A549 (cell line): ENCODE measurements around the gene CD276. TPM values are rescaled to one million over a fixed set of nuclear protein-coding genes. Genes with fewer than 3 reads are reported as not detected.

Experiments
- ATAC-seq, 2 experiments: fragments of 200-7000 bp in 1 of 2; fragments of >200 bp in 1 of 2; cut with Nextera tagmentation in 1 of 2; cut with Tn5 transposase in 1 of 2; 3 replicates each; pipeline versions ENCODE4 v1.8.0 to v1.9.1; 2018 to 2020; ENCODE audit warnings: mild to moderate bottlenecking in 1 of 2, moderate library complexity in 1 of 2
- CTCF ChIA-PET: fragments of 300-600 bp; sonication (Branson Sonifier 250); formaldehyde crosslinking; extraction: SDS; loops from one replicate; lab custom pipeline; 2021; ENCODE audit warnings: antibody characterized with exemption, inconsistent platforms; lab: Yijun Ruan, JAX
- POLR2A ChIA-PET: fragments of 350-600 bp; formaldehyde crosslinking; extraction: SDS; loops from one replicate; lab custom pipeline; 2021; ENCODE audit warnings: antibody characterized with exemption, inconsistent platforms; lab: Yijun Ruan, JAX
- DNase-seq, 2 experiments: peaks; one replicate each; pipeline versions ENCODE4 v3.0.0 to v3.0.0-alpha.2; 2011 to 2016; ENCODE audit warnings: low read depth in 1 of 2, low spot score in 1 of 2
- FAIRE-seq: peaks from 2 replicates; lab custom pipeline; 2011; peaks lifted over from hg19 to GRCh38; lab: Jason Lieb, UNC
- H3K27ac ChIP-seq, 2 experiments: fragments of >200 bp; sonication (Bioruptor Twin); formaldehyde crosslinking; 3 replicates each; pipeline ENCODE4 v1.5.1; 2016 to 2017
- H3K4me1 ChIP-seq: fragments of >200 bp; sonication (Bioruptor Twin); formaldehyde crosslinking; 3 replicates; pipeline ENCODE4 v1.6.1; 2016
- H3K4me2 ChIP-seq: fragments of >200 bp; sonication (Bioruptor Twin); formaldehyde crosslinking; 3 replicates; pipeline ENCODE4 v1.6.1; 2016
- H3K4me3 ChIP-seq: fragments of >200 bp; sonication (Bioruptor Twin); formaldehyde crosslinking; 3 replicates; pipeline ENCODE4 v1.5.1; 2016
- H3K9me3 ChIP-seq: fragments of >200 bp; sonication (Bioruptor Twin); formaldehyde crosslinking; 3 replicates; pipeline ENCODE4 v1.6.1; 2016
- CBX8 ChIP-seq: fragments of 200-600 bp; sonication (generic); IDR thresholded peaks from 2 replicates; pipeline ENCODE4 v1.6.1; 2016
- CEBPB ChIP-seq, 2 experiments: fragments of >200 bp in 1 of 2; sonication (Bioruptor Twin) in 1 of 2; formaldehyde crosslinking in 1 of 2; IDR thresholded peaks; 2 replicates each; pipeline ENCODE4 v1.6.1; 2012 to 2016
- CHD2 ChIP-seq: fragments of 150-350 bp; IDR thresholded peaks from 2 replicates; pipeline ENCODE4 v1.6.1; 2014; ENCODE audit warnings: low read length; ENCODE audit not compliant: partially characterized antibody
- CHD4 ChIP-seq: fragments of 200-600 bp; sonication (generic); IDR thresholded peaks from 2 replicates; pipeline ENCODE4 v1.6.1; 2016; ENCODE audit warnings: antibody characterized with exemption, mild to moderate bottlenecking, borderline replicate concordance
- EHMT2 ChIP-seq: fragments of 200-600 bp; sonication (generic); IDR thresholded peaks from 2 replicates; pipeline ENCODE4 v1.6.1; 2016; ENCODE audit warnings: antibody characterized with exemption, low read depth, mild to moderate bottlenecking, moderate library complexity
- FOSL2 ChIP-seq, 2 experiments: fragments of 450-650 bp in 1 of 2; fragments of >200 bp in 1 of 2; sonication (Bioruptor Twin) in 1 of 2; formaldehyde crosslinking; IDR thresholded peaks; 2 replicates each; pipeline versions ENCODE4 v1.5.0 to v1.6.1; 2016 to 2020; ENCODE audit warnings: mild to moderate bottlenecking in 1 of 2, moderate library complexity in 1 of 2
- MAZ ChIP-seq: fragments of 150-350 bp; IDR thresholded peaks from 2 replicates; pipeline ENCODE4 v1.6.1; 2014; ENCODE audit warnings: antibody characterized with exemption, low read depth, low read length, borderline replicate concordance
- NFE2L2 ChIP-seq: fragments of 150-350 bp; conservative IDR thresholded peaks from 2 replicates; pipeline ENCODE4 v1.6.1; 2014; ENCODE audit warnings: low read length
- PHF8 ChIP-seq: fragments of 200-600 bp; sonication (generic); IDR thresholded peaks from 2 replicates; pipeline ENCODE4 v1.6.1; 2016; ENCODE audit warnings: low read depth, mild to moderate bottlenecking, antibody characterized with exemption, moderate library complexity, borderline replicate concordance
- POLR2A ChIP-seq: IDR thresholded peaks from 2 replicates; pipeline ENCODE4 v1.6.1; 2012; ENCODE audit warnings: mild to moderate bottlenecking, low read length
- POLR2AphosphoS2 ChIP-seq: conservative IDR thresholded peaks from 2 replicates; pipeline ENCODE4 v1.6.1; 2012; ENCODE audit warnings: low read length, improper control_type of control experiment, inconsistent platforms
- RCOR1 ChIP-seq: fragments of 150-350 bp; IDR thresholded peaks from 2 replicates; pipeline ENCODE4 v1.6.1; 2014; ENCODE audit warnings: antibody characterized with exemption, low read length, low read depth
- RFX5 ChIP-seq: fragments of 450-650 bp; IDR thresholded peaks from 2 replicates; pipeline ENCODE4 v1.7.1; 2014; ENCODE audit warnings: antibody characterized with exemption, mild to moderate bottlenecking, moderate library complexity
- SMC3 ChIP-seq: fragments of >200 bp; sonication (Bioruptor Twin); formaldehyde crosslinking; IDR thresholded peaks from 3 replicates; pipeline ENCODE4 v1.6.1; 2018; ENCODE audit warnings: inconsistent platforms
- TFCP2L1 ChIP-seq: fragments of 250-450 bp; sonication (Bioruptor Pico); IDR thresholded peaks from 2 replicates; pipeline ENCODE4 v1.5.0; 2021; ENCODE audit warnings: mild to moderate bottlenecking
- TP53 ChIP-seq: fragments of 250-450 bp; sonication (Bioruptor Pico); IDR thresholded peaks from 2 replicates; pipeline ENCODE4 v1.5.0; 2021; ENCODE audit warnings: mild to moderate bottlenecking, moderate library complexity
- ZC3H11A ChIP-seq: fragments of 450-650 bp; IDR thresholded peaks from 2 replicates; pipeline ENCODE4 v1.6.1; 2014; ENCODE audit warnings: antibody characterized with exemption, mild to moderate bottlenecking
- ZNF302 ChIP-seq: fragments of 250-450 bp; sonication (Bioruptor Pico); IDR thresholded peaks from 2 replicates; pipeline ENCODE4 v1.9.0; 2021; ENCODE audit warnings: inconsistent platforms, mild to moderate bottlenecking, moderate library complexity
- WGBS: methylation state at CpG from one replicate; pipeline ENCODE4 v1.1.6; 2017; ENCODE audit errors: missing lambda C conversion rate; 5-methylcytosine and 5-hydroxymethylcytosine counted together
- polyA plus RNA-seq, 4 experiments: library from polyadenylated mRNA; depleted of rRNA in 3 of 4; stranded (reverse); fragments of >200 nt; fragmentation: RNase III in 1 of 4; extraction: RNeasy Plus Mini Kit Qiagen cat#74134 plus additional on column Dnase treatment in 1 of 4; gene quantifications; 2 replicates in 3 of 4; 3 replicates in 1 of 4; pipeline ENCODE4 v1.2.3, GENCODE V29; 2011 to 2017
- TF ChIP-seq, protein P1 (sequence below): fragments of >200 bp; sonication (Bioruptor Twin); formaldehyde crosslinking; IDR thresholded peaks from 3 replicates; pipeline ENCODE4 v1.6.1; 2016
- TF ChIP-seq, protein P2 (sequence below): IDR thresholded peaks from 2 replicates; pipeline ENCODE4 v1.6.1; 2012
- TF ChIP-seq, protein P3 (sequence below): IDR thresholded peaks from 2 replicates; pipeline ENCODE4 v1.6.1; 2012; ENCODE audit warnings: low read depth, borderline replicate concordance

Gene CD276
- polyA plus RNA-seq, 2 of the 4 experiments (the other 2 are of a cell fraction) = 24.8 to 31.0 TPM

DNA sequence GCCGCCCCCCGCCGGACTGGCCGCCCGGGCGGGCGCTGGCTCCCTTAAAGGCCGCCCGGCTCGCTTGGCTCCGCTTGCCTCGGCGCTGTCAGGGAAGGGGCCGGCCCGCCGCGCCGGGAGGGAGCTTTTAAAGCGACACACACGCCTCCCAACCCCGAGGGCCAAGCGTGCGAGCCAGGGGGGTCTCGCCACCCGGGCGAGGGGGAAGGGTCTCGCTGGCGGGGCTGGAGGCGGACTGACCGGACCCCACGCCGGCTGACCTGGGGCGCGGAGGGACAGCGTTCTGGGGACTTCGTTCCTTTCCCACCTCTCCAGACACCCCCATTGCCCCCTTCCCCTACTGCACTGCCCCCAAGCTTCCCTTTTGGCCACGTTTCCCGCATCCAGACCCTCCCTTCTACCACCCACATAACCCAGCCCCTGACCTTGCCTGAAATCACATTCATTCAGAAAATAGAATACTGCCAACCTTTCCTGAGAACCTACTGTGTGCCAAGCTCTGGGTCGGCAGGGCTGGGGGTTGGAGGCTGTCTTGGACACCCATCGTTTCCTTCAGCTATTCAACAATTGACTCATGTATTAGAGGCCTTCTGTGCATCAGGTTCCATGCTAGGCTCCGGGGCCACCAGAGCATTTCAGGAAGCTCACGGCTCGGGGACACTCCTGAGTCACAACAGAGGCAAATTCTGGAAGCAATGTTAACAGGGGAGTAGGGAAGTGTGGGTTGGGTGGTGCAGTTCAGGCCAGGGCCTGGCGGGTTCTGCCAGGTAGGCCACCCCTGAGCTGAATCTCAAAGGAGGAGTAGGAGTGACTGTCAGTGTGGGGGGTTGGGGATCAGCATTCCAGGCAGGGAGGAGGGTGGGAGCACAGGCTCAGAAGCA, 69.3 kb downstream of the CD276 start, which contains the start of gene INSYN1:
Gene INSYN1, minus strand, starts transcription at position 102 of the 881 bp plus-strand sequence. CDS start 2,221 bp downstream, outside the sequence.
- Histone ChIP-seq H3K4me2 (peak within 1 kb of the TSS; percentile 89), H3K4me3 (peak within 1 kb of the TSS; percentile 50), H3K27ac (peak within 1 kb of the TSS; percentile 15 to 86; a peak in 4 of 6 replicates), H3K4me1 (peaks cover 4% of the 10 kb centered on the region; the same call in 2 of the 3 replicates), H3K9me3 (no peaks in the 10 kb centered on the region)
- ATAC-seq (peak; percentile 40 to 59; a peak in 5 of 6 replicates), DNase-seq (peak in 1 of 2 experiments; percentile 19), FAIRE-seq (no peak)
- POLR2A ChIA-PET = no interaction called here
- CTCF ChIA-PET = interaction anchor here (0.6 to 1.5 kb wide), 3 partner anchors 11 to 155 kb away, joined by 3 to 4 read pairs (median 3); no protein-coding TSS in a partner anchor
- TF ChIP-seq MAZ = no peak
- TF ChIP-seq NFE2L2 = no peak
- TF ChIP-seq EHMT2 = no peak
- TF ChIP-seq FOSL2 (IDR thresholded peaks at IDR 0.05) = no peak
- TF ChIP-seq FOSL2 (CRISPR knock-in tag; IDR thresholded peaks at IDR 0.05) = no peak
- TF ChIP-seq CHD2 = no peak
- TF ChIP-seq CEBPB (IDR thresholded peaks at IDR 0.05) = no peak
- TF ChIP-seq POLR2A = no peak
- TF ChIP-seq, protein P1, sequence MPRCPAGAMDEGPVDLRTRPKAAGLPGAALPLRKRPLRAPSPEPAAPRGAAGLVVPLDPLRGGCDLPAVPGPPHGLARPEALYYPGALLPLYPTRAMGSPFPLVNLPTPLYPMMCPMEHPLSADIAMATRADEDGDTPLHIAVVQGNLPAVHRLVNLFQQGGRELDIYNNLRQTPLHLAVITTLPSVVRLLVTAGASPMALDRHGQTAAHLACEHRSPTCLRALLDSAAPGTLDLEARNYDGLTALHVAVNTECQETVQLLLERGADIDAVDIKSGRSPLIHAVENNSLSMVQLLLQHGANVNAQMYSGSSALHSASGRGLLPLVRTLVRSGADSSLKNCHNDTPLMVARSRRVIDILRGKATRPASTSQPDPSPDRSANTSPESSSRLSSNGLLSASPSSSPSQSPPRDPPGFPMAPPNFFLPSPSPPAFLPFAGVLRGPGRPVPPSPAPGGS = no peak
- TF ChIP-seq ZC3H11A = no peak
- no peak for TF ChIP-seq RCOR1
- no peak for TF ChIP-seq ZNF302
- TF ChIP-seq, protein P2, sequence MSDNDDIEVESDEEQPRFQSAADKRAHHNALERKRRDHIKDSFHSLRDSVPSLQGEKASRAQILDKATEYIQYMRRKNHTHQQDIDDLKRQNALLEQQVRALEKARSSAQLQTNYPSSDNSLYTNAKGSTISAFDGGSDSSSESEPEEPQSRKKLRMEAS = no peak
- no peak for TF ChIP-seq CHD4
- TF ChIP-seq TP53 (CRISPR knock-in tag) = no peak
- 81% methylated on average over 13 of the region's 44 CpGs for WGBS

DNA sequence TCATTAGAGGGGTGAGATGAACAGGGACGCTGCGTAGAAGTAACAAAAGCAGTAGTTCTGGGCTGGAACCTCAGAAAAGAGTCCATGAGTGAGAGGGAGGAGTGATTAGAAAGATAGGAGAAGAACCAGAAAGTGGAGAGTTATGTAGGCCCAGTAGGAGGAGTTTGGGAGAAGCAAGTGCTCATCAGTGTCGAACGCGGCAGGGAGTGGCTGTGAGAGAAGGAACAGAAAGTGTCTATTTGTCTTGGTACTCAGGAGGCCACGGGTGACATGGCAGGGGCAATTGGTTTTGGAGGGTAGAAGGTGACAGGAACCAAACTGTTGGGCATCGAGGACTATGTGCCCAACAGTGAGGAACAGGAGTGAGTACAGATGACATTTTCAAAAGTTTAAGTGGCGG, 70.3 kb downstream of the CD276 start:
- ATAC-seq = no peak
- Histone ChIP-seq H3K4me1 (peaks cover 4% of the 10 kb centered on the region; the same call in 2 of the 3 replicates), H3K9me3 (no peaks in the 10 kb centered on the region), H3K4me2 (no peak overlapping the region), H3K4me3 (no peak overlapping the region), H3K27ac (no peak overlapping the region)
- DNase-seq = no peak
- POLR2A ChIA-PET = no interaction called here
- no peak for FAIRE-seq
- CTCF ChIA-PET = interaction anchor here (1.5 kb wide), 1 partner anchor 118 kb away, joined by 4 read pairs; no protein-coding TSS in a partner anchor
- WGBS = 74% methylated on average over 8 of the region's 8 CpGs
- no peak for TF ChIP-seq POLR2A
- TF ChIP-seq, all 56 proteins: peak for 0

DNA sequence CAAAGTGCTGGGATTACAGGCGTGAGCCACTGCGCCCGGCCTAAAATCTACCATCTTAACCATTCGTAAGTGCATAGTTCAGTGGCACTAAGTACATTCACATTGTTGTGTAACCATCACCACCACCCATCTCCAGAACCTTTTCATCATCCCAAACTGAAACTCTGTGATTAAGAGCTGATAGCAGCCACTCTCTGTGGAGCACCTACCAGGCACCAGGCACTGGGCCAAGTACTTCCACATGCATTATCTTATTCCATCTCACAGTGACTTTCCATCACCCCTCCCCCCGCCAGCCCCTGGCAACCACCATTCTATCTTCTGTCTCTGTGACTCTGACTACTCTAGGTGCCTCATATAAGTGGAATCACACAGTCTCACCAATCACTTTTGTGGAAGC, 71.3 kb downstream of the CD276 start:
- no peak for ATAC-seq
- 79% methylated on average over 5 of the region's 5 CpGs for WGBS
- Histone ChIP-seq H3K9me3 (no peaks in the 10 kb centered on the region), H3K4me3 (no peak overlapping the region), H3K4me2 (no peak overlapping the region), H3K4me1 (peaks cover 4% of the 10 kb centered on the region; the same call in 2 of the 3 replicates), H3K27ac (no peak overlapping the region)
- CTCF ChIA-PET = no interaction called here
- TF ChIP-seq CBX8 (no peak), TFCP2L1 (no peak), SMC3 (no peak), PHF8 (no peak), MAZ (no peak), POLR2AphosphoS2 (no peak), TP53 (CRISPR knock-in tag) (no peak), RFX5 (no peak)
- TF ChIP-seq, protein P3, sequence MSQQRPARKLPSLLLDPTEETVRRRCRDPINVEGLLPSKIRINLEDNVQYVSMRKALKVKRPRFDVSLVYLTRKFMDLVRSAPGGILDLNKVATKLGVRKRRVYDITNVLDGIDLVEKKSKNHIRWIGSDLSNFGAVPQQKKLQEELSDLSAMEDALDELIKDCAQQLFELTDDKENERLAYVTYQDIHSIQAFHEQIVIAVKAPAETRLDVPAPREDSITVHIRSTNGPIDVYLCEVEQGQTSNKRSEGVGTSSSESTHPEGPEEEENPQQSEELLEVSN = no peak
- POLR2A ChIA-PET = no interaction called here
- DNase-seq = no peak
- no peak for FAIRE-seq
